ENCODE measurements around the gene DHX9.
"Not testable (repeated sequence)": the region's sequence is repeated elsewhere in the genome, so short reads cannot be mapped to it uniquely, and the experiment has no call there.

Gene DHX9

DNA sequence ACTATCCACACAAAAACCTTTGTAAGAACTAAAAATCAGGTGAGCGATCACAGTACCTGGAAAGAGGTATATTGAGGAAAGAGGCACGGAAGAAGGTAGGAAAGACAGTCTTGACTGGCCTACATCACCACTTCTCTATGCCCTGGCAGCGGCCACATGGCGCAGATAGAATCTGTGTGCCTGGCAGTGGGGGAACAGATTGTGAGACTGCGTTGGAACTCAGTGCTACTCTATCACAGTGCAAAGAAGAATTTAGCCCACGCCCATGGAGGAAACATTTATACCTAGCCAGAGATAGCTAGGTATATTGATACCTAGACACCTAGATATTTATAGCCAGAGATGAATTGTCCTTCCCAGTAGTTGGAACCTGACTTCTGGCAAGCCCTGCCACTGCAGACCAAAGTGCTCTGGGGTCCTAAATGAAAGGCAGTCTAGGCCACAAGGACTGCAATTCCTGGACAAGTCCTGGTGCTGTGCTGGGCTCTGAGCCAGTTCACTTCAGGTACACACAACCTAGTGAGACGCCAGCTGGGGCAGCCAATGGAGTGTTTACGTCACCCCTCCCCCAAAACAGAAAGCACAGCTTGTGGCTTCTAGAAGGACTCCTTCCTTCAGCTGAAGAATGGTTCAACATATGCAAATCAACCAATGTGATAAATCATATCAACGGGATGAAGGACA lies 51.9 kb downstream of the DHX9 start:
- DNase-seq: no peak

DNA sequence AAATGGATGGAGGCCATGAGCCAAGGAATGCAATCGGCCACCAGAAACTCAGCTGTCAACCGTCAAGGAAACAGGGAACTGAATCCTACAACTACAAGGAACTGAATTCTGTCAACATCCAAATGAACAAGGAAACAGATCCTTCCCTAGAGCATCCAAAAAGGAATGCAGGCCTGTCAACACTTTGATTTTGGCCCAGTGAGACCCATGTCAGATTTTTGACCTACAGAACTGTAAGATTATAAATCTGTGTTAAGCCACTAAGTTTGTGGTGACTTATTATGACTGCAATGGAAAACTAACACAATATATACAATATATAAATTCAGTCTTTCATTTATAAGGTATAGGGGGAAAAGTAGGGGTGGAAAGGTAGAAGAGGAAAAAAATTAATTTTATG lies 58.5 kb downstream of the DHX9 start:
- DNase-seq: no peak

DNA sequence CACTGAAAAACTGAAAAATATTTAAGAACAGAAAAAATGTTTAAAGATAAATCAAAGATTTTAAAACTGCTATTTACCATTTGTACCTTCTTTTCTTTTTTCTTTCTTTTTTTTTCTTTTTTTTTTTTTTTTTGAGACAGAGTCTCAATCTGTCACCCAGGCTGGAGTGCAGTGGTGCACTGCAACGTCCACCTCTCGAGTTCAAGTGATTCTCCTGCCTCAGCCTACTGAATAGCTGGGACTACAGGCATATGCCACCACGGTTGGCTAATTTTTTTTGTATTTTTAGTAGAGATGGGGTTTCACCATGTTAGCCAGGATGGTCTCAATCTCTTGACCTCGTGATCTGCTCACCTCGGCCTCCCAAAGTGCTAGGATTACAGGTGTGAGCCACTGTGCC lies 62.8 kb downstream of the DHX9 start:
- DNase-seq: not testable (repeated sequence)

DNA sequence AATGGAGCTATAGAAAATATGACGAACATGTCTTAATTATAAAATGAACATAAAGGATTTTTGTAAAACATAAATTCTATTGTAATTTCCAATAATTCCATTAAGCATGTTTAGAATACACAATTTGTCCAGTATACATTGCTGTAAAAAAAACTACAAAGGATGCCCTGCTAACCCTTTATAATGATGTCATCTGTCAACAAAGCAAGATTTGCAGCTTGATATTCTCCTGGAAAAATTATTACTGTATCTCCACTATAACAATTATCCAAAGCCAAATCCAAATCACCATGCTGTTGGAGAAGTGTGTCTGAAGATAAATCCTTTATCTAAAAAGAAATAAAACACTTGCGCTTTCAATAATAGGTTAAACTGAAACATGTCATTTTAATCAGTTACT lies 66.2 kb downstream of the DHX9 start:
- no peak for DNase-seq

DNA sequence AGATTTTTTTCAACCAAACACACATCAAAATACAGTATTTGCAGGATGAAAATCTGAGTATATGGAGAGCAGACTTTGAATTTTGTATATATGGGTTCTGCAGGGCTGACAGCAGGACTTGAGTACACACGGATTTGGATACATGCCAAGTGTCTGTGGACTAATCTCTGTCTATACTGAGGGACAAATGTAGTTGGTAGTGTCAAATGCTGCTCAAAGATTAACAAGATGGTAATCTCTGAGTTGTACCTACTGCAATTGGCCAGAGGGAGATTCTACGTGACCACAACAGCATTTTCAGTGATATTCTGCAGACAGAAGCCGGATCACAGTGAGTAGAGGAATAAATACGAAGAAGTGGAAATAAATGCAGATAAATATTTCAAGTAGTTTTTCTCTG lies 70.4 kb downstream of the DHX9 start:
- DNase-seq: no peak

DNA sequence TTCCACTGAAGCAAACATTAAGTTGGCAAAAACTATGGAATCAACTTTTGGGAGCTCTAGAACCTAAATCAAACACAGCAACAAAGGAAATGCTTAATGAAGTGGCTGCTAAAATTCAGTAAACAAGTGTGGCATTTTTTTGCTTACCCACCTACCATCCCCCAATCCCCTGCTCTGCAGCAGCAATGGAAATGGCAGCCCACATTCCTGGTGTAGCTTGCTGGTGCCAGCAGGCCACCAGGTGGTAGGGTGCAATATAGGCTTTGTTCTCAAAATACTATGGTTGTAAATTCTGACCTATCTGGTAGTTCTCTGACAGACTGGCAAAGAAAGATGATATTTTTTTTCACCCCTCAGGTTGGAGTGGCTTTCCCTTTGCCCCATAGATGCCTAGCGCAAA lies 71.0 kb downstream of the DHX9 start:
- no peak for DNase-seq

DNA sequence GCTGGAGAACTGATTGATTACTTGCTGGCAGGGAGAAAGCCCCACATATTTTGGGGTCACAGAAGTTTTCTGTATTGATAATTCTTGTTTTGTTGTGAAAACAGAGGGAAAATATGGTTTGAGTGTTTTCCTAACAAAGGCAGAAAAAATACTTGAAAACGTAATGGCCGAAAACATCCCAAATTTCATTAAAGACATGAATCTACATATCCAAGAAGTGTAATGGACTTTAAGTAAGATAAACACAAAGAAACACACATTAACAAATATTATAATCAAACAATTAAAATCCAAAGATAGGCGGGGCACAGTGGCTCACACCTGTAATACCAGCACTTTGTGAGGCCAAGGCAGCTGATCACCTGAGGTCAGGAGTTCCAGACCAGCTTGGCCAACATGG lies 74.3 kb downstream of the DHX9 start:
- no peak for DNase-seq

DNA sequence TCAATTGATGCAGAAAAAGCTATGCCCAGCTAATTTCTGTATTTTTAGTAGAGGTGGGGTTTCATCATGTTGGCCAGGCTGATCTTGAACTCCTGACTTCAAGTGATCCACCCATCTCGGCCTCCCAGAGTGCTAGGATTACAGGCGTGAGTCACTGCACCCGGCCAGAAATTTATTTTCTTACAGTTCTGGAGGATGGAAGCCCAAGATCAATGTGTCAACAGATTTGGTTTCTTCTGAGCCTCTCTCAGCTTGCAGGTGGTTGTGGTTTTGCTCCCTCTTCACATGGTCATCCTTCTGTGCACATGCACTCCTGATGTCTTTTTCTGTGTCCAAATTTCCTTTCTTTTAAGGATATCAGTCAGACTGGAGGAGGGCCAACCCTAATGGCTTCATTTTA lies 78.2 kb downstream of the DHX9 start:
- no peak for DNase-seq

DNA sequence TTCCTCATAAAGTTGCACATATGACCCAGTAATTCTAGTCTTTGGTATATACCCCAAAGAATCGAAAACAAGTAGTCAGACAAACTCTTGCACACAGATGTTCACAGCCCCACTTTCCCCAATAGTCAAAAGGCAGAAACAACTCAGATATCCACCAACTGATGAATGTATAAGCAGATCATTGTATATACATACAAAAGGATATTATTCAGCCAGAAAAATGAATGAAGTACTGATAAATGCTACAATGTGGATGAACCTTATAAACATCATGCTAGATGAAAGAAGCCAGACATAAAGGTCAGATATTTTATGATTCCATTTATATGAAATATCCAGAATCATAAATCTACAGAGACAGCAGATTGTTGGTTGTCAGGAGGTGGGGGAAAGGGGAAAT lies 86.5 kb downstream of the DHX9 start:
- DNase-seq: no peak

DNA sequence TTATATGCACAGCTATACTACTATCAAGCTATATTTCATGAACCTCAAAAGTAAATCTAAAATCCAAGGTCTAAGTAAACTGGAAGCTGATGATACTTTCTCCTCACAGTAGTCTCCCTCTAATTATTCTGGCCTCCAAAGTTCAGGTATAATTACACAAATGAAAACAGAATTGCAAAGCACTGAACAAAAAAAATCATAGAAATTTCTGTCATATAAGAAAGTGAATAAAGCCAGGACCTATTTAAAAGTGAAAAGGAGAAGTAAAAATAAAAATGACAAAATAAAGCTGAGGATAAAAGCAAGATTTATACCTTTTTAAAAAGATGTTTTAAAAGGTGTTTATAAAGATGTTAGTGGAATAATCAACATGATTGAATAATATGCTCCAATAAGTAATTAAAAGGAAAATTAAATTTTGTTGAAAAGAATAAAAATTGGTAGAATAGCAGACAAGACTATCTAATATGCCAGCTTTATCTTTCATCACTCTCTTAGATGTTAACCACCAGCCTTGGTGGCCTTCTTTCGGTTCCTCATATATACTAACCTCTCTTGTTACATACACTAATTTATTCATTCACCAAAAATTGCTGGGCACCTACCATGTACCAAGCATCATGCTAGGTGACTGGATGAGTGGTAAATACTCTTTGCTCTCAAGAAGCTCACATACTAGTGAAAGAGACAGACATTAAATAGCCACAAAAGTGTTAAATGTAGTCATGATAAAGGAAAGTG lies 88.7 kb downstream of the DHX9 start:
- DNase-seq: no peak

DNA sequence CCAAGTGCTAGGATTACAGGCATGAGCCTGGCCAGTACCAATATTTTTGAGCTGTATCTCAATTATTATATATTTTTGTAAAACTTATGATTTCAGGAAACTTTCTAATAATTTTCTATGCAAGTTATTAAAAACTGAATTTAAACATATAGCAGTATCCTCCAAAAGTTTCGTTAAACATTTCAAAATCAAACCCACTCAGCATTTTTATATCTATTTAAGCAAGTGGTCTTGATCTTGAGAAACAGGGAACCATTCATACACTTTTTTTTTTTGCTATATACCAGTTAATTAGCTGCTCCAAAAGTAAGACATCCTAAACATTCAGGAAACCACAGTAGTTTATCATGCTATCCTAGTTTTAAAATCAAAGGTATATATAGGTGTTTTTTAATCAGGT lies 91.8 kb downstream of the DHX9 start:
- no peak for DNase-seq

DNA sequence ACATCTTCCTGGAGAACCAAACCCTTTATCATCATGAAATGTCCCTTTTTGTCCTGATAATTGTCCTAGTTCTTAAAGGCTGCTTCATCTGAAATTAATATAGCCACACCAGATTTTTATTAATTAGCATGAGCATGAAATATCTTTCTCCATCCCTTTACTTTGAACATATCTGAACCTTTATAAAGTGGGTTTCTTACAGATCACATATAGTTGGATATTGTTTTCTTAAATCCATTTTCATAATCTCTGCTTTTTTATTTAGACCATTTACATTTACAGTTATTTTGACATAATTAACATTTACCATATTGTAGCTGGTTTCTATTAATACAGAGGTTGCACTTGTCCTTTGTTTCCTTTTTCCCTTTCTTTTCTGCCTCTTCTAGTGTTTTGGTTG lies 96.6 kb downstream of the DHX9 start:
- no peak for DNase-seq

Measured in NCI-H1417 treated with DMSO at 0.1 percent for 48 hours (cell line).